Esophagus (tissue), 2 donors: ENCODE data around the gene HAUS6. TPM values are rescaled to one million over a fixed set of nuclear protein-coding genes. Genes with fewer than 3 reads are reported as not detected.
"Not testable (repeated sequence)": the region's sequence is repeated elsewhere in the genome, so short reads cannot be mapped to it uniquely, and the experiment has no call there.

Source experiments
- H3K27ac ChIP-seq, 2 donors: one replicate each; pipeline ENCODE4 v1.5.1; 2013; ENCODE audit warnings: low read depth in 2 of 2, mild to moderate bottlenecking in 2 of 2, inconsistent platforms in 1 of 2, low read length in 1 of 2, moderate library complexity in 1 of 2
- H3K27me3 ChIP-seq, 2 donors: one replicate each; pipeline ENCODE4 v1.6.1; 2013; ENCODE audit warnings: low read length in 2 of 2, control low read depth in 1 of 2, mild to moderate bottlenecking in 1 of 2; ENCODE audit not compliant: insufficient read depth in 2 of 2, control insufficient read depth in 1 of 2
- H3K36me3 ChIP-seq, 2 donors: one replicate each; pipeline ENCODE4 v1.6.1; 2013; ENCODE audit warnings: low read length in 1 of 2; ENCODE audit not compliant: control insufficient read depth in 2 of 2, insufficient read depth in 2 of 2
- H3K4me1 ChIP-seq, 2 donors: one replicate each; pipeline ENCODE4 v1.6.1; 2013; ENCODE audit warnings: low read length in 1 of 2; ENCODE audit not compliant: control insufficient read depth in 2 of 2, insufficient read depth in 2 of 2
- H3K4me3 ChIP-seq, 2 donors: one replicate each; pipeline ENCODE4 v1.5.1; 2013; ENCODE audit warnings: low read length in 2 of 2, mild to moderate bottlenecking in 2 of 2, low read depth in 1 of 2, moderate library complexity in 1 of 2
- H3K9me3 ChIP-seq, 2 donors: one replicate each; pipeline ENCODE4 v1.6.1; 2013; ENCODE audit warnings: mild to moderate bottlenecking in 2 of 2, low read depth in 1 of 2, low read length in 1 of 2, moderate library complexity in 1 of 2; ENCODE audit not compliant: control insufficient read depth in 2 of 2, insufficient read depth in 1 of 2
- WGBS, 2 donors: extraction: QIAGEN DNeasy Blood & Tissue Kit; methylation state at CpG; one replicate each; pipeline ENCODE4 v1.1.7; 2013; 5-methylcytosine and 5-hydroxymethylcytosine counted together
- polyA plus RNA-seq, 2 donors: library from polyadenylated mRNA; stranded (reverse); fragments of 200-250 nt; gene quantifications; one replicate each; pipeline ENCODE4 v1.2.3, GENCODE V29; 2013
- donor health status: healthy with polysubstance abuse.
- donor health status: Bipolar disorder and iron deficiency.

The HAUS6 gene
- polyA plus RNA-seq = 1 to 10 TPM; 2.7 TPM

DNA sequence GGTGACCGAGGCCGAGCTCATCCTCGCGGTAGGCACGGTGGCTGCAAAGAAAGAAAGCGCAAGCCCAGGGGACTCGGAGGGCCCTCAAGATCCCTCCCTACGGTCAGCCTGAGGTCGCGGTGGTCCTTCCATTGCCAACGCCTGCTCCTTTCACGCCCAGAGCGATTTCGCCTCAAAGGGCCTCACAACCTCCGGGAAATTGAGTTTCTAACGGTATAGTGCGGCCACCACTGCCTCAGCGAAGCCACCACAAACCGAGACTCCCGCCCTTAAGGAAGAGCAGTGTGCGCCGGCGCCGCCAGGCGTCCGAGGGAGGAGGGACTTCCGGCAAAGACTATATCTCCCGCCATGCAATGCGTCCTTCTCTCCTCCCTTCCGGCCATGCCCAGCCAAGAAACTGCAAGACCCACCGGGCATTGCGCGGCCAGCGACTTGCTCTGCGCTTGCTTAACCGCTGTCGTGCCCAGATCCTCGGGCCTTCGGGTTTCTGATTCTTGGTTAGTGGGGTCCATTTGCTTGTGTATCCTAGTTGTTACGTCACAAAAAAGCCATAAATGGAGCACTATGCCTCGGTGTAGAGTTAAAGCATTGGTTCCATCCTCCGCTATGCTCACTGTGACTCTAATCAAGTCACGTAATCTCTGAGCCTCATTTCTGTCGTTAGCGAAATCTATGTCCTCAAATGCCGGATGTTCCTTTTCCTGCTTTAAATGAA lies at the start of gene HAUS6:
HAUS6 (minus strand) TSS at position 274 of the 715 bp plus-strand sequence; CDS start at position 21, 253 bp downstream.
- peaks cover 0 to 3% of the 10 kb centered on the region in 2 donors for H3K4me1 ChIP-seq
- H3K9me3 ChIP-seq = no peaks in the 10 kb centered on the region
- 8 to 10% methylated on average over 43 to 46 of the region's 46 CpGs for WGBS, 2 donors
- no peaks in the 10 kb centered on the region for H3K27me3 ChIP-seq
- peak within 1 kb of the TSS; percentile 81 to 93 for H3K27ac ChIP-seq
- peak within 1 kb of the TSS; percentile 85 to 94 for H3K4me3 ChIP-seq
- no peaks in the 10 kb centered on the region for H3K36me3 ChIP-seq

DNA sequence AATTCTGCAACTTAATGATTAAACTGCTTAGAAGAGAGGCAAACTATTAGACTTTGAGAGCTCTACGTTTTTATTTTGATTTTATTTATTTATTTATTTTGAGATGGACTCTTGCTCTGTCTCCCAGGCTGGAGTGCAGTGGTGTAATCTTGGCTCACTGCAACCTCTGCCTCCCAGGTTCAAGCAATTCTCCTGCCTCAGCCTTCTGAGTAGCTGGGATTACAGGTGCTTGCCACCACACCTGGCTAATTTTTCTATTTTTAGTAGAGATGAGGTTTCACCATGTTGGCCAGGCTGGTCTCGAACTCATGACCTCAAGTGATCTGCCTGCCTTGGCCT lies 49.4 kb upstream of the HAUS6 start:
- H3K36me3 ChIP-seq, H3K4me3 ChIP-seq, H3K27me3 ChIP-seq, H3K4me1 ChIP-seq, H3K9me3 ChIP-seq, H3K27ac ChIP-seq: not testable (repeated sequence)
- WGBS, 2 donors = 70 to 83% methylated on average over 2 of the region's 2 CpGs

DNA sequence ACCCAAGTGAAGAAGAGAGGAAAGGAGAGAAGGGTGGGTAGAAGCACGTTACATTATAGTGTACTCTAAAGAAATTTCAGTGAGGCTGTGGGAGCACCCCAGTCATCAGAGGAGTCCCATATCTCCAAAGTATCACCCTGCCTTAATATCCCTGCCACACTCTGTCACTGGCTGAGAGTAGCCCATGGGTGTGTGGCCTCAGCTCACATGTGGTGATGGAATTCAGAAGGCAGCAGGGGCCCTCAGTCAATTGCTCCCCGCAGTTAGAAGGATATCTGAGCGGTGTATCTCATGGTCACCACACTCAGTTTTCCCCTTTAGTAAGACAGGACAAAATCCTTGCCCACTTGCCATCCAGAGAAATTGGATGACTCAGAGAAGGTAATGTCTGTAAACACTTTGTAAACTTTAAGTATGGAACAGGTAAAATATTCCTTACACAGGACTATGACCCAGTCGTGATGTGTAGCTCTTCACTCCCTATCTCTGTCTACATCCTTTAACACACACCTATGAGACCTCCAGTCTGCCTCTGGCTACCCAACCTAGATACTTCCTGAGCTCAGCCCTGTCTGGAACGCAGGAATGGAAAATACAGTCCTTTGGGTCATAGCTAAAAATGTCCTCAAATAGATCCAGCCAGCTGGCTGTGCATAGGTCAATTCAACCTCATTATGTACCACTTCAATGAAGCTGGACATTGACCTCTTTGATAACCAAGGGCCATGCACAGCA lies 48.9 kb upstream of the HAUS6 start:
- Histone ChIP-seq H3K27me3 (no peaks in the 10 kb centered on the region), H3K27ac (no peak overlapping the region), H3K4me3 (no peak overlapping the region), H3K4me1 (no peaks in the 10 kb centered on the region), H3K36me3 (no peaks in the 10 kb centered on the region), H3K9me3 (no peaks in the 10 kb centered on the region)
- 65 to 70% methylated on average over 5 of the region's 5 CpGs for WGBS, 2 donors

- no peak overlapping the region for H3K4me3 ChIP-seq
- H3K36me3 ChIP-seq = no peaks in the 10 kb centered on the region
- no peaks in the 10 kb centered on the region for H3K27me3 ChIP-seq
- no peaks in the 10 kb centered on the region for H3K9me3 ChIP-seq
- H3K27ac ChIP-seq = no peak overlapping the region
- H3K4me1 ChIP-seq = no peaks in the 10 kb centered on the region
- 67% methylated on average over 3 of the region's 3 CpGs for WGBS, 2 donors
These were observed 46.5 kb upstream of the HAUS6 start for GRCh38 chr9:19149230-19149629.

GRCh38 chr9:19148187-19148586 lies 45.5 kb upstream of the HAUS6 start:
- 50 to 55% methylated on average over 5 of the region's 5 CpGs for WGBS, 2 donors
- H3K4me3 ChIP-seq = no peak overlapping the region
- no peaks in the 10 kb centered on the region for H3K9me3 ChIP-seq

DNA sequence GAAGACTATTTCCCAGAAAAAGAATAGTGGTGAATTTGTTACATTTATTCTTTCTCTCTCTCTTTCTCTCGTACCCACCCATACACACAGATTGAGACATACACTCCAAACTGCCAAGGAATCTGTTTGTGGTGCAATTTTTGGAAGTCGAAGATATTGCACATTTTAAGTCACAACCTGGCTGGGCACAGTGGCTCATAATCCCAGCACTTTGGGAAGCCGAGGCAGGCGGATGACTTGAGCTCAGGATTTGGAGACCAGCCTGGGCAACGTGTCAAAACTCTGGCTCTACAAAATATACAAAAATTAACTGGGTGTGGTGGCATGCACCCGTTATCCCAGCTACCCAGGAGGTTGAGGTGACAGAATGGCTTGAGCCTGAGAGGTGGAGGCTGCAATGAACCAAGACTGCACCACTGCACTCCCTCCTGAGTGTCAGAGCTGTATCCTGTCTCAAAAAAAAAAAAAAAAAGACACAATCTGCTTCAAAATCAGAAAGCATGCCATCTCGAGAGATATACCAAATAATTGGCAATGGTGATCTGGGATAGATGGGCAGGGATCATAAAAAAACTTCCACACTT lies 43.8 kb upstream of the HAUS6 start:
- H3K4me1 ChIP-seq = no peaks in the 10 kb centered on the region
- H3K9me3 ChIP-seq = no peaks in the 10 kb centered on the region
- no peak overlapping the region for H3K4me3 ChIP-seq
- H3K27ac ChIP-seq = no peak overlapping the region
- H3K27me3 ChIP-seq = no peaks in the 10 kb centered on the region
- no peaks in the 10 kb centered on the region for H3K36me3 ChIP-seq
- 70 to 75% methylated on average over 7 of the region's 7 CpGs for WGBS, 2 donors

More at GRCh38 chr9:19148187-19148586, 45.5 kb upstream of the HAUS6 start:
- no peaks in the 10 kb centered on the region for H3K4me1 ChIP-seq
- no peaks in the 10 kb centered on the region for H3K27me3 ChIP-seq
- H3K27ac ChIP-seq = no peak overlapping the region
- no peaks in the 10 kb centered on the region for H3K36me3 ChIP-seq

- no peaks in the 10 kb centered on the region for H3K9me3 ChIP-seq
- H3K27me3 ChIP-seq = no peaks in the 10 kb centered on the region
- no peak overlapping the region for H3K27ac ChIP-seq
- no peaks in the 10 kb centered on the region for H3K4me1 ChIP-seq
- WGBS, 2 donors = 79% methylated on average over 5 of the region's 5 CpGs
- no peaks in the 10 kb centered on the region for H3K36me3 ChIP-seq
- no peak overlapping the region for H3K4me3 ChIP-seq
These were observed 43.2 kb upstream of the HAUS6 start for GRCh38 chr9:19145881-19146280.

- Histone ChIP-seq H3K36me3 (no peaks in the 10 kb centered on the region), H3K27me3 (no peaks in the 10 kb centered on the region), H3K4me3 (no peak overlapping the region), H3K9me3 (no peaks in the 10 kb centered on the region), H3K27ac (no peak overlapping the region), H3K4me1 (no peaks in the 10 kb centered on the region)
- 89% methylated on average over 6 of the region's 6 CpGs for WGBS, 2 donors
These were observed 37.6 kb upstream of the HAUS6 start for GRCh38 chr9:19140259-19140658.

DNA sequence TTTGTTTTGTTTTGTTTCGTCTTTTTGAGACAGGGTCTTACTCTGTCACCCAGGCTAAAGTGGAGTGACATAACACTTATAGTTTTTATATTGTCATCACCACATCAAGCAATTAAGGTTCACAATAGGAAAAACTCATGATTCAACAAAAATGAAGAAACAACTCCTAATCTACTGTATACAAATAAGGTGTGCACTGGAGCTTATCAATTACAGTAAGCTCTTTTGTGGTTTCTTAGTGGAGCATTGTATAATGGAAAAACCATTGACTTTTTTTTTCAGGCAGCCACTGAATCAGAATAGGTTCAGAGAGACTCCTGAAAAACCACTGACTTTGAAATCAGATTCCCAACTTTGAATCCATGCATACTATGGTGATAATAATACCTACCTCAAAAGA lies 35.4 kb upstream of the HAUS6 start:
- no peaks in the 10 kb centered on the region for H3K27me3 ChIP-seq
- no peak overlapping the region for H3K4me3 ChIP-seq
- H3K4me1 ChIP-seq = no peaks in the 10 kb centered on the region
- no peaks in the 10 kb centered on the region for H3K9me3 ChIP-seq
- no peaks in the 10 kb centered on the region for H3K36me3 ChIP-seq
- WGBS, 2 donors = 89 to 92% methylated on average over 1 of the region's 1 CpG
- no peak overlapping the region for H3K27ac ChIP-seq
